GM10266 (cell line): Measurements from ENCODE around the gene INPP4A.

Experiments used
- DNase-seq: peaks from one replicate; pipeline ENCODE4 v3.0.0; 2012; ENCODE audit errors: extremely low spot score
- CTCF ChIP-seq: IDR thresholded peaks from 2 replicates; pipeline ENCODE4 v1.5.1; 2012; ENCODE audit warnings: mild to moderate bottlenecking, low read depth; ENCODE audit not compliant: control insufficient read depth, insufficient read depth; ENCODE audit errors: missing control alignments

The INPP4A gene

GRCh38 chr2:98472132-98472650, 27.5 kb downstream of the INPP4A start:
- no peak for DNase-seq
- no peak for TF ChIP-seq CTCF

GRCh38 chr2:98472961-98473746, 28.5 kb downstream of the INPP4A start:
- no peak for DNase-seq
- no peak for TF ChIP-seq CTCF

- DNase-seq = no peak
- no peak for TF ChIP-seq CTCF
Measured at GRCh38 chr2:98473995-98474780, 29.5 kb downstream of the INPP4A start.

- no peak for DNase-seq
- no peak for TF ChIP-seq CTCF
Measured at GRCh38 chr2:98474979-98475632, 30.4 kb downstream of the INPP4A start.

GRCh38 chr2:98476192-98476868, 31.7 kb downstream of the INPP4A start:
- no peak for DNase-seq
- TF ChIP-seq CTCF = no peak

- no peak for TF ChIP-seq CTCF
- DNase-seq = no peak
Measured at GRCh38 chr2:98477036-98477435, 32.4 kb downstream of the INPP4A start.
